Activated naive CD4-positive, alpha-beta T cell (primary cell): ENCODE results near the gene OAS3.
"Not testable (repeated sequence)": the region's sequence is repeated elsewhere in the genome, so short reads cannot be mapped to it uniquely, and the experiment has no call there.

Experiments
- DNase-seq, 4 experiments: peaks; one replicate each; lab custom pipeline; 2025; lab: John Stamatoyannopoulos, UW

Gene OAS3

GRCh38 chr12:112924986-112925385, 13.3 kb upstream of the OAS3 start:
- no peak for DNase-seq

- not testable (repeated sequence) for DNase-seq
These were observed 11.7 kb upstream of the OAS3 start for GRCh38 chr12:112926416-112927033.

- no peak for DNase-seq
These were observed 10.8 kb upstream of the OAS3 start for GRCh38 chr12:112927475-112927874.

- DNase-seq = no peak
These were observed 10.3 kb upstream of the OAS3 start for GRCh38 chr12:112927925-112928324.

- DNase-seq = no peak
These were observed 9.3 kb upstream of the OAS3 start for GRCh38 chr12:112928978-112929377.

GRCh38 chr12:112929715-112930114, 8.6 kb upstream of the OAS3 start:
- no peak for DNase-seq

- DNase-seq = no peak
These were observed 7.9 kb upstream of the OAS3 start for GRCh38 chr12:112930350-112930749.

GRCh38 chr12:112932485-112933128, 5.7 kb upstream of the OAS3 start:
- no peak for DNase-seq

- no peak for DNase-seq
These were observed 5.2 kb upstream of the OAS3 start for GRCh38 chr12:112933129-112933505.

- DNase-seq = no peak
These were observed 2.0 kb upstream of the OAS3 start for GRCh38 chr12:112936264-112936663.

GRCh38 chr12:112936927-112937326, 1.3 kb upstream of the OAS3 start:
- no peak for DNase-seq

GRCh38 chr12:112938751-112939150, 477 bp downstream of the OAS3 start:
- no peak for DNase-seq

GRCh38 chr12:112939761-112940381, 1.6 kb downstream of the OAS3 start:
- no peak for DNase-seq

GRCh38 chr12:112941528-112942335, 3.5 kb downstream of the OAS3 start:
- no peak for DNase-seq

- DNase-seq = no peak
These were observed 4.3 kb downstream of the OAS3 start for GRCh38 chr12:112942572-112942971.

- DNase-seq = no peak
These were observed 5.9 kb downstream of the OAS3 start for GRCh38 chr12:112944024-112944690.

GRCh38 chr12:112945515-112945914, 7.2 kb downstream of the OAS3 start:
- DNase-seq = no peak

- DNase-seq = no peak
These were observed 8.1 kb downstream of the OAS3 start for GRCh38 chr12:112946236-112947000.

- DNase-seq = no peak
These were observed 9.0 kb downstream of the OAS3 start for GRCh38 chr12:112947314-112947713.

- DNase-seq = no peak
These were observed 9.5 kb downstream of the OAS3 start for GRCh38 chr12:112947761-112948160.

GRCh38 chr12:112948806-112949205, 10.5 kb downstream of the OAS3 start:
- DNase-seq = no peak
